Posterior vena cava (tissue), 2 donors: Measurements from ENCODE around the gene AMOTL1. TPM values are rescaled to one million over a fixed set of nuclear protein-coding genes. Genes with fewer than 3 reads are reported as not detected.

Experiments used
- total RNA-seq, 2 donors: library from RNA; stranded (reverse); fragmentation: NEBNext Ultra II Directional; extraction: Animal tissue kit (Norgen Biotek cat#: 25700); gene quantifications; one replicate each; pipeline ENCODE4 v1.2.1, GENCODE V29; 2021
- donor health status: DM: yes; HTN: yes; CAD: no.
- donor health status: DM: yes; HTN: yes; CAD: no.

Gene AMOTL1
- total RNA-seq, 2 donors from 2014 or later = 47.7 to 78.9 TPM

Other genes with a start within 250 kb of the AMOTL1 start
- 1 to 10 TPM; 5.3 to 6.8 TPM for gene FUT4, start 224.4 kb upstream of the AMOTL1 start, total RNA-seq
- gene PIWIL4, start 201.0 kb upstream of the AMOTL1 start, total RNA-seq = 1 to 10 TPM; 4.4 to 4.5 TPM
- 10 to 100 TPM; 51.2 to 56.0 TPM for gene CWC15, start 205.2 kb downstream of the AMOTL1 start, total RNA-seq
- gene KDM4D, start 205.4 kb downstream of the AMOTL1 start, total RNA-seq = under 1 TPM; 0.71 to 0.74 TPM